ENCODE results near the gene TCP10L. TPM values are rescaled to one million over a fixed set of nuclear protein-coding genes. Genes with fewer than 3 reads are reported as not detected.

TCP10L gene
- total RNA-seq, 1 experiment from 2014 or later, result not detected

- peaks cover 17% of the 10 kb centered on the region for H3K27me3 Mint-ChIP-seq (ENCODE audit: insufficient read depth, unreplicated experiment)
- CTCF ChIA-PET, result no interaction called here
- TF ChIP-seq CTCF (IDR thresholded peaks at IDR 0.05; ENCODE audit: insufficient read depth in 1 of 2, low read depth in 1 of 2, low read length in 1 of 2, severe bottlenecking in 1 of 2, unreplicated experiment in 1 of 2), result no peak
- Histone ChIP-seq H3K4me1 (no peaks in the 10 kb centered on the region), H3K4me3 (ENCODE audit: low read depth, low read length) (no peak overlapping the region), H3K27me3 (replicated peaks; ENCODE audit: control insufficient read depth, insufficient read depth, low read length) (no peaks in the 10 kb centered on the region), H3K9me3 (no peaks in the 10 kb centered on the region), H3K36me3 (ENCODE audit: control insufficient read depth, insufficient read depth, low read length) (no peaks in the 10 kb centered on the region)
- no peaks in the 10 kb centered on the region for H3K4me1 Mint-ChIP-seq (ENCODE audit: low read depth, unreplicated experiment)
- BruUV-seq (replicated peaks), result no TSS peak
- H3K4me3 Mint-ChIP-seq (ENCODE audit: unreplicated experiment), result no peak overlapping the region
- no peaks in the 10 kb centered on the region for H3K36me3 Mint-ChIP-seq (ENCODE audit: insufficient read depth, unreplicated experiment)
- intact Hi-C loops (cut with micrococcal nuclease; ENCODE audit: unreplicated experiment), result no loop called here
- no peak for DNase-seq
- no peaks in the 10 kb centered on the region for H3K9me3 Mint-ChIP-seq (ENCODE audit: unreplicated experiment)
- POLR2A ChIA-PET, result no interaction called here
- H3K27ac Mint-ChIP-seq (ENCODE audit: unreplicated experiment), result no peak overlapping the region
Measured at GRCh38 chr21:32537569-32537881, 47.8 kb downstream of the TCP10L start.

- Mint-ChIP-seq H3K9me3 (ENCODE audit: unreplicated experiment) (no peaks in the 10 kb centered on the region), H3K4me3 (ENCODE audit: unreplicated experiment) (no peak overlapping the region), H3K27ac (ENCODE audit: unreplicated experiment) (no peak overlapping the region), H3K4me1 (ENCODE audit: low read depth, unreplicated experiment) (no peaks in the 10 kb centered on the region), H3K27me3 (ENCODE audit: insufficient read depth, unreplicated experiment) (peaks cover 17% of the 10 kb centered on the region), H3K36me3 (ENCODE audit: insufficient read depth, unreplicated experiment) (no peaks in the 10 kb centered on the region)
- H3K27me3 ChIP-seq (replicated peaks; ENCODE audit: control insufficient read depth, insufficient read depth, low read length), result no peaks in the 10 kb centered on the region
- CTCF ChIA-PET, result no interaction called here
- POLR2A ChIA-PET, result no interaction called here
- H3K4me1 ChIP-seq, result no peaks in the 10 kb centered on the region
- H3K36me3 ChIP-seq (ENCODE audit: control insufficient read depth, insufficient read depth, low read length), result no peaks in the 10 kb centered on the region
- no peak for DNase-seq
- intact Hi-C loops (cut with micrococcal nuclease; ENCODE audit: unreplicated experiment), result no loop called here
- no TSS peak for BruUV-seq (replicated peaks)
- no peaks in the 10 kb centered on the region for H3K9me3 ChIP-seq
- H3K4me3 ChIP-seq (ENCODE audit: low read depth, low read length), result no peak overlapping the region
- TF ChIP-seq CTCF (IDR thresholded peaks at IDR 0.05; ENCODE audit: insufficient read depth in 1 of 2, low read depth in 1 of 2, low read length in 1 of 2, severe bottlenecking in 1 of 2, unreplicated experiment in 1 of 2), result no peak
Measured at GRCh38 chr21:32535612-32536011, 49.7 kb downstream of the TCP10L start.

GRCh38 chr21:32534113-32534512 is 51.2 kb downstream of the TCP10L start:
- no peaks in the 10 kb centered on the region for H3K9me3 Mint-ChIP-seq (ENCODE audit: unreplicated experiment)
- POLR2A ChIA-PET, result no interaction called here
- Histone ChIP-seq H3K4me1 (no peaks in the 10 kb centered on the region), H3K27me3 (replicated peaks; ENCODE audit: control insufficient read depth, insufficient read depth, low read length) (no peaks in the 10 kb centered on the region), H3K36me3 (ENCODE audit: control insufficient read depth, insufficient read depth, low read length) (no peaks in the 10 kb centered on the region), H3K4me3 (ENCODE audit: low read depth, low read length) (no peak overlapping the region), H3K9me3 (no peaks in the 10 kb centered on the region)
- no peaks in the 10 kb centered on the region for H3K4me1 Mint-ChIP-seq (ENCODE audit: low read depth, unreplicated experiment)
- intact Hi-C loops (cut with micrococcal nuclease; ENCODE audit: unreplicated experiment), result no loop called here
- CTCF ChIA-PET, result no interaction called here
- H3K36me3 Mint-ChIP-seq (ENCODE audit: insufficient read depth, unreplicated experiment), result no peaks in the 10 kb centered on the region
- no peak for DNase-seq
- peaks cover 17% of the 10 kb centered on the region for H3K27me3 Mint-ChIP-seq (ENCODE audit: insufficient read depth, unreplicated experiment)
- no peak overlapping the region for H3K4me3 Mint-ChIP-seq (ENCODE audit: unreplicated experiment)
- no peak overlapping the region for H3K27ac Mint-ChIP-seq (ENCODE audit: unreplicated experiment)
- BruUV-seq (replicated peaks), result no TSS peak
- no peak for TF ChIP-seq CTCF (IDR thresholded peaks at IDR 0.05; ENCODE audit: insufficient read depth in 1 of 2, low read depth in 1 of 2, low read length in 1 of 2, severe bottlenecking in 1 of 2, unreplicated experiment in 1 of 2)

Data from Caco-2 (cell line).